Measurements from ENCODE around the gene ACSL5. TPM values are rescaled to one million over a fixed set of nuclear protein-coding genes. Genes with fewer than 3 reads are reported as not detected.

ACSL5 gene
- total RNA-seq, 4 donors from 2014 or later = 2.2 to 7.0 (median 4.4) TPM

- no peak for DNase-seq (ENCODE audit: low spot score in 2 of 2)
- intact Hi-C loops (cut with DNase I; ENCODE audit: low total_unique reads) = no loop called here
- H3K4me3 ChIP-seq (ENCODE audit: low read depth, poor library complexity, severe bottlenecking) = no peak overlapping the region
- WGBS, 2 donors = 58 to 73% methylated on average over 2 of the region's 2 CpGs
- no peak for TF ChIP-seq CTCF (IDR thresholded peaks at IDR 0.05)
- no peak for TF ChIP-seq POLR2A (IDR thresholded peaks at IDR 0.05)
Measured at GRCh38 chr10:112409299-112409698, 35.4 kb downstream of the ACSL5 start.

- no peak overlapping the region for H3K4me3 ChIP-seq (ENCODE audit: low read depth, poor library complexity, severe bottlenecking)
- TF ChIP-seq CTCF (IDR thresholded peaks at IDR 0.05) (no peak), POLR2A (IDR thresholded peaks at IDR 0.05) (no peak)
- intact Hi-C loops (cut with DNase I; ENCODE audit: low total_unique reads) = no loop called here
- 73 to 74% methylated on average over 4 of the region's 4 CpGs for WGBS, 2 donors
- no peak for DNase-seq (ENCODE audit: low spot score in 2 of 2)
Measured at GRCh38 chr10:112409755-112410154, 35.8 kb downstream of the ACSL5 start.

GRCh38 chr10:112412696-112413095, 38.8 kb downstream of the ACSL5 start:
- intact Hi-C loops (cut with DNase I; ENCODE audit: low total_unique reads) = no loop called here
- 85 to 91% methylated on average over 2 of the region's 2 CpGs for WGBS, 2 donors
- TF ChIP-seq CTCF (IDR thresholded peaks at IDR 0.05) = no peak
- TF ChIP-seq POLR2A (IDR thresholded peaks at IDR 0.05) = no peak
- no peak overlapping the region for H3K4me3 ChIP-seq (ENCODE audit: low read depth, poor library complexity, severe bottlenecking)
- no peak for DNase-seq (ENCODE audit: low spot score in 2 of 2)

- WGBS, 2 donors = 95 to 96% methylated on average over 3 of the region's 3 CpGs
- DNase-seq (ENCODE audit: low spot score in 2 of 2) = no peak
- no peak for TF ChIP-seq POLR2A (IDR thresholded peaks at IDR 0.05)
- no peak for TF ChIP-seq CTCF (IDR thresholded peaks at IDR 0.05)
- intact Hi-C loops (cut with DNase I; ENCODE audit: low total_unique reads) = no loop called here
- no peak overlapping the region for H3K4me3 ChIP-seq (ENCODE audit: low read depth, poor library complexity, severe bottlenecking)
Measured at GRCh38 chr10:112421731-112422130, 47.8 kb downstream of the ACSL5 start.

- no peak for TF ChIP-seq POLR2A (IDR thresholded peaks at IDR 0.05)
- no peak for TF ChIP-seq CTCF (IDR thresholded peaks at IDR 0.05)
- intact Hi-C loops (cut with DNase I; ENCODE audit: low total_unique reads) = no loop called here
- H3K4me3 ChIP-seq (ENCODE audit: low read depth, poor library complexity, severe bottlenecking) = no peak overlapping the region
- 69 to 72% methylated on average over 2 of the region's 2 CpGs for WGBS, 2 donors
- DNase-seq (ENCODE audit: low spot score in 2 of 2) = no peak
Measured at GRCh38 chr10:112424651-112425050, 50.7 kb downstream of the ACSL5 start.

GRCh38 chr10:112426111-112426510, 52.2 kb downstream of the ACSL5 start:
- TF ChIP-seq CTCF (IDR thresholded peaks at IDR 0.05) (no peak), POLR2A (IDR thresholded peaks at IDR 0.05) (no peak)
- intact Hi-C loops (cut with DNase I; ENCODE audit: low total_unique reads) = no loop called here
- H3K4me3 ChIP-seq (ENCODE audit: low read depth, poor library complexity, severe bottlenecking) = no peak overlapping the region
- WGBS, 2 donors = 53 to 66% methylated on average over 2 of the region's 2 CpGs
- no peak for DNase-seq (ENCODE audit: low spot score in 2 of 2)

Data from lower leg skin (tissue), 4 donors.